ENCODE data around the gene PDE9A.

The PDE9A gene

GRCh38 chr21:42812528-42813241, 159.3 kb downstream of the PDE9A start:
- in situ Hi-C loops (cut with HindIII; ENCODE audit: low sequenced_read_pairs), result loop anchor here (10.0 kb wide), 1 partner anchor 218 kb away; no protein-coding TSS in a partner anchor

GRCh38 chr21:42815217-42815616, 161.8 kb downstream of the PDE9A start:
- in situ Hi-C loops (cut with HindIII; ENCODE audit: low sequenced_read_pairs), result loop anchor here (10.0 kb wide), 1 partner anchor 220 kb away; no protein-coding TSS in a partner anchor

GRCh38 chr21:42818328-42818749, 164.9 kb downstream of the PDE9A start:
- in situ Hi-C loops (cut with HindIII; ENCODE audit: low sequenced_read_pairs), result loop anchor here (10.0 kb wide), 1 partner anchor 224 kb away; no protein-coding TSS in a partner anchor

DNA sequence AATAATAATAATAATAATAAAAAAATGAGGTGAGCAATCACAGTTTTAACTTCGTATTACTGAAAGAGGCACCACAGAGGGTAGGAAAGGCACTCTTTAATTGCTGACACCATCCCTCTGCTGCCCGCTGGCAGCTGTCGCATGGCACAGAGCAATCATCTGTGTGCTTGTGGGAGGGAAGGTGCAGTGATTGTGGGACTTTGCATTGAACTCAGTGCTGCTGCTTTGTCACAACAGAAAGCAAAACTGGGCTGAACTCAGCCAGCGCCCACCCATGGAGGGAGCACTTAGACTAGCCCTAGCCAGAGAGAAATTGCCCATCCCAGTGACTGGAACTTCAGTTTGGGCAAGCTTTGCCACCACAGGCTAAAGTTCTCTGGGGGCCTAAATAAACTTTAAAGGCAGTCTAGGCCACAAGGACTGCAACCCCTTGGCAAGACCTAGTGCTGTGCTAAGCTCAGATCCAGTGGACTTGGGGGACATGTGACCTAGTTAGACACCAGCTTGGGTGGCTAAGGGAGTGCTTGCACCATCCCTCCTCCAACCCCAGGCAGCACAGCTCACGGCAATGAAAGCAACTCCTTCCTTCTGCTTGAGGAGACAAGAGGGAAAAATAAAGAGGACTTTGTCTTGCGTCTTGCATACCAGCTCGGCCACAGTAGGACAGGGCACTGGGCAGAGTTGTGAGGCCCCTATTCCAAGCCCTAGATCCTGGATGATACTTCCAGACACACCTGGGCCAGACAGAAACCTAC, 166.6 kb downstream of the PDE9A start:
- in situ Hi-C loops (cut with HindIII; ENCODE audit: low sequenced_read_pairs), result loop anchor here (10.0 kb wide), 2 partner anchors 85 to 225 kb away; no protein-coding TSS in a partner anchor

GRCh38 chr21:42820616-42821465, 167.4 kb downstream of the PDE9A start:
- in situ Hi-C loops (cut with HindIII; ENCODE audit: low sequenced_read_pairs), result loop anchor here (10.0 kb wide), 1 partner anchor 86 kb away; no protein-coding TSS in a partner anchor
